NCI-H2081 treated with DMSO at 0.1 percent for 48 hours (cell line): ENCODE data around the gene KMT2D.

Experiments
- DNase-seq: peaks from one replicate; lab custom pipeline; 2025; lab: John Stamatoyannopoulos, UW

The KMT2D gene

DNA sequence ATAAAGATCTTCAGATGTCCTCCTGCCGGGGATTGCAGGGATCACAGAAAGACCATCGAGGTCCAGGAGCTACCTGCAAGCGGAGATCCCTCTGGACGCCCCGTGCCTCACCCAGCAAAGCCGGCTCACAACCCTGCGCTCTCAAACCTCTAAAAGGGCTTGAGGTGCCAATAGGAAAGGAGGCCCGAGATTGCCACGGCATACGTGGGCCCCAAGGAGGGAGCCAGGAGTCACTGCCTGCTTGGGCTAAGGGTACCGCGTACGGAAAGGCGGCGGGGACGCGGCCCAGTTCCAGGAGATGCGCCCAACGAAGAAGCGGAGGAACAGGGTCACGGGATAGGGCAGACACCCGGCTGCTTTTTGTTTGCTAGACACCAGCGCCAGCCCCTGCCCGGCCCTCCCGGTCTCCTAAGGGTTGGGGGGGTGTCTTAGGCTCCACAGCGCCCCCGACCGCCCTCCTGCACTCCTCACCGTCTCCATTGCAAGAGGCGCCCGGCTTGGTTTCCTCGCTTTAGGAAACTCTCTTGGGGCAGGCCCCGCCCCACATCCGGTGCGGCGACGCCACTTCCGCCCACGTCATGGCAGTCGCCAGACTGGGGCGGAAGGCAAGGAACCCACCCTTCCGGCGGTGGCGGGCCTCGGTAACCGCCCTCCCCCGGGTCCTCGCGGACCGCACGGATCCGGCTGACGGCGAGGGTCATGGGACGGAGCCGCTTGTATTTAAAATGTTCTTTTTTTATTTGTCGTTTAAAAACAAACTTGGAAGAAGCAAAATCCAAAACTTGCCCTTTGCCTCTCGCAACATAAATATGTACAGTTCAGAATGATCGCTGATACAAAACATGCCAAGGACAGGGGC is 42.1 kb downstream of the KMT2D start, which contains the start of gene PRKAG1:
Gene PRKAG1, minus strand, starts transcription at position 516 of the 859 bp plus-strand sequence. Its CDS starts 36 bp downstream, at position 480.
- peak; percentile 46 for DNase-seq

DNA sequence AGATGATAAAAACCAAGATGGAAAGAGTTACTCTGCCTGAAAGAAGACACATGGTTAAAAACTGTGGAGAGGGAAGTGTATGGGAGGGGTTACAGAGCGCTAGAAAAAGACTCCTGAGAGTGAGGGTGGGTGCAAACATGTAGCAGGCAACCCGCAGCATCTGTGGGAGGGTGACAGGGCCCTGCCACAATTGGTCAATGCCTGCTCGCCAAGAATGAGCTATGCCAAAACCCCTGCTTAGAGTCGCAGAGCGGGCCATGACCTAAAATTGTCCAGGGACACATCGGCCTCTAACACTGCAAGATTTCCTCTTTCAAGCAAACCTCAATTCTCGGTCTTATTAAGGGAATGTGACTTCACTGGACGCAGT is 42.7 kb downstream of the KMT2D start:
- no peak for DNase-seq

GRCh38 chr12:49015196-49015595 is 45.4 kb downstream of the KMT2D start:
- no peak for DNase-seq

DNA sequence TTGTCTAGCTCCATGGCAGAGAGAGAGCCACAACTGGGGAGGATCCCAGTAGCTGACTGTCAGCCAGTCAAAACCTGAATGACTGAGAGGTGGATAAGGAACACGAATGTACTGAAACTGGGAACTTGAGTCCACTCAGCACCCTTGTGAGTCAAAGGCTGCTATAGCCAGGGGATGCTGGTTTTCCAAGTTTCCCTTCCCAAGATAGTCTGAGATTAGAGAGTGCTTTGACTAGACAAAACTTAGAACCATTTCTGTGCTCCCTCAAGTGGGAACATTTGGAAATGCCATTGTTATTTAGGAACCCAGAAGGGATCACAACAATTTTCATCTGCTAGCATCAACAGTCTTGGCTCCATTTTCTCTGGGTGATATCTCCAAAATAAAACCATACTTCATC is 46.0 kb downstream of the KMT2D start:
- no peak for DNase-seq

DNA sequence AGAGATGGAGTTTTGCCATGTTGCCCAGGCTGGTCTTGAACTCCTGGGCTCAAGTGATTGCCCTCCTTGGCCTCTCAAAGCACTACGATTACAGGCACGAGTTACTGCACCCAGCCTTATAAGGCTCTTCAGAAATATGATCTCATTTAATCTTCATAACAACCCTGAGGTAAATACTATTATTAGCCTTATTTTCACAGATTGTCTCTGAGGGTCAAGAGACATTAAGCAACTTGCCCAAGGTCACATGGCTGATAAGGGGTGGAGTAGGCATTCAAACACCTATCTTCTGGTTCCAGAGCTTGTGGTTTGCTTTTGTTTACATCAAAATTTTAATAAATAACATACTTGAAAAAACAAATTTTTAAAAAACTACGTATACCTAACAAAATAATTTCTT is 47.2 kb downstream of the KMT2D start:
- no peak for DNase-seq

DNA sequence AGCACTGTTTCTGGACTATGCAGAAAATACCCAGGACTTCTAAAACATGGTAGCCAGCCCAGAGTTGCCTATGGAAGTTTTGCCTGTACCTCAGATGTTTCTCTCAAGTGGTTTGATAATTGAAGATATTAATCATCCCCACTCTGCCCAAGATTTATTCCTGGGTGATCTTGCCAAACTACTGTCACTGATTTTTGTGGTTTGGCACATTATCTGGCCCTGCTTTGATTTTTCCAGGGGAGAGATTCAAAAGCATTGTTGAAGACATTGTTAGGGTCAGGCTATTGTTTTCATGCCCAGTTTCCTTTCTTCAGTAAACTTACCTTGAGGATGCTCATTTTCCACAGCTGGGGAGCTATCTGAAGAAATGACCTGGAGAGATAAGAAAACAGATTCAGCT is 47.9 kb downstream of the KMT2D start:
- no peak for DNase-seq
